Gastroesophageal sphincter (tissue), 4 donors: Measurements from ENCODE around the gene NCSTN. TPM values are rescaled to one million over a fixed set of nuclear protein-coding genes. Genes with fewer than 3 reads are reported as not detected.
"Not testable (repeated sequence)": the region's sequence is repeated elsewhere in the genome, so short reads cannot be mapped to it uniquely, and the experiment has no call there.

Source experiments
- ATAC-seq: fragments of 150-250 bp; one replicate; pipeline ENCODE4 v1.9.1; 2016; ENCODE audit warnings: mild to moderate bottlenecking, moderate library complexity
- H3K27ac ChIP-seq, 4 donors: fragments of 200-600 bp; sonication (generic) in 3 of 4; 1 replicate in 3 of 4; 2 replicates in 1 of 4; pipeline ENCODE4 v1.5.1; 2016 to 2019
- H3K27me3 ChIP-seq: fragments of 200-600 bp; sonication (generic); one replicate; pipeline ENCODE4 v1.5.1; 2019
- H3K36me3 ChIP-seq, 2 donors: fragments of 200-600 bp; sonication (generic); one replicate each; pipeline ENCODE4 v1.5.1; 2019; ENCODE audit warnings: control low read depth in 1 of 2
- H3K4me1 ChIP-seq, 3 donors: fragments of 200-600 bp; sonication (generic); 1 replicate in 2 of 3; 2 replicates in 1 of 3; pipeline ENCODE4 v1.5.1; 2016 to 2019; ENCODE audit warnings: control low read depth in 2 of 3
- H3K4me3 ChIP-seq, 2 donors: fragments of 200-600 bp; sonication (generic); one replicate each; pipeline ENCODE4 v1.5.1; 2019; ENCODE audit warnings: mild to moderate bottlenecking in 1 of 2, moderate library complexity in 1 of 2
- H3K9me3 ChIP-seq, 3 donors: fragments of 200-600 bp; sonication (generic); one replicate each; pipeline ENCODE4 v1.5.1; 2017 to 2019; ENCODE audit warnings: control low read depth in 2 of 3
- CTCF ChIP-seq, 4 experiments: fragments of 200-600 bp in 2 of 4; fragments of 450-650 bp in 2 of 4; sonication (generic) in 1 of 4; IDR thresholded peaks; one replicate each; pipeline ENCODE4 v1.5.1; 2017 to 2019; ENCODE audit warnings: antibody characterized with exemption in 4 of 4, mild to moderate bottlenecking in 2 of 4, moderate library complexity in 2 of 4
- EP300 ChIP-seq: sonication (generic); formaldehyde crosslinking; IDR thresholded peaks from one replicate; pipeline ENCODE4 v1.6.1; 2017; ENCODE audit warnings: antibody characterized with exemption, mild to moderate bottlenecking
- POLR2A ChIP-seq, 2 donors: fragments of 450-650 bp; IDR thresholded peaks; one replicate each; pipeline ENCODE4 v1.6.1; 2017; ENCODE audit warnings: antibody characterized with exemption in 2 of 2, mild to moderate bottlenecking in 2 of 2, moderate library complexity in 1 of 2
- POLR2AphosphoS5 ChIP-seq: sonication (generic); formaldehyde crosslinking; IDR thresholded peaks from one replicate; pipeline ENCODE4 v1.6.1; 2017; ENCODE audit warnings: antibody characterized with exemption
- WGBS, 2 donors: methylation state at CpG; one replicate each; pipeline ENCODE4 v1.1.5; 2018; ENCODE audit warnings: low coverage in 1 of 2; 5-methylcytosine and 5-hydroxymethylcytosine counted together
- total RNA-seq, 4 donors: library from RNA; depleted of rRNA; stranded (reverse); fragments of >200 nt; gene quantifications; one replicate each; pipeline ENCODE4 v1.1.0, GENCODE V29; 2016

NCSTN gene
- total RNA-seq, 4 donors from 2014 or later: 41.5 to 49.2 (median 47.5) TPM

DNA sequence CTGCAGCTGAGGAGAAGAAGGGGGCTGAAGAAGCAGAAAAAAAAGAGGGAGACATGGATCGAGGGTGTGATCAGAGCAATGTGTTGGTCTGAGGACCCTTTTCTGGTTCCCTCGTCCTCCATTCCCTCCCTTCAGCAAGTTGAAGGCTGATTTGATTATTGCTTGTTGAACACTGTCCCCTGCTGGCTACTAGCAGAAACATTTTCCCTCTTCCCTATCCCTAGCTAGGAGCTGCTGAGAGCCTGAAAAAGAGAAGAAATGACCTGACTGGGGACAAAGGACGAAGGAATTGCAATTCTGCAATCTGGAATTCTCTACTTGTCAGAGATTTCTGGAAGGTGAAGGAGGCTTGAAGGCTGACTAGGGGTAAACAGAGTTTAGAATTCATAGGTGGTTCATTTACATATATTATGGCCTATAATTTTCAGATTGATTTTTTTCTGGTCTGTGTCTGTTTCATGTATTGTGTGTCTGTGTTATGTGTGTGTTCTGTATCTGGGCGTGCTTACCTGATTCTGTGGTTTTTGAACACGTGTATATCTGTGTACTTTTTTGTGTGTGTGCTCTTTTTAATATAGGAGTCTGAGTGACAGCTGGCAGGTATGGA, 33.4 kb downstream of the NCSTN start:
- TF ChIP-seq POLR2AphosphoS5 (no peak), CTCF (IDR thresholded peaks at IDR 0.05) (peak in 3 of 4 experiments; percentile 74 to 87 (median 83))
- 4 to 7% methylated on average over 4 to 5 of the region's 5 CpGs for WGBS, 2 donors
- peak overlapping the region in 2 of 4 donors; percentile 54 to 59 for H3K27ac ChIP-seq
- peaks cover 0 to 25% (median 12%) of the 10 kb centered on the region in 3 donors for H3K4me1 ChIP-seq
- peak; percentile 68 for ATAC-seq
- peaks cover 33% of the 10 kb centered on the region for H3K27me3 ChIP-seq
- no peaks in the 10 kb centered on the region for H3K36me3 ChIP-seq
- no peak overlapping the region for H3K4me3 ChIP-seq
- H3K9me3 ChIP-seq: no peaks in the 10 kb centered on the region

- Histone ChIP-seq H3K4me1 (peaks cover 0 to 25% (median 12%) of the 10 kb centered on the region in 3 donors), H3K4me3 (no peak overlapping the region), H3K9me3 (no peaks in the 10 kb centered on the region), H3K27ac (no peak overlapping the region), H3K36me3 (no peaks in the 10 kb centered on the region), H3K27me3 (peaks cover 22% of the 10 kb centered on the region)
- ATAC-seq: no peak
- no peak for TF ChIP-seq CTCF (IDR thresholded peaks at IDR 0.05)
- TF ChIP-seq POLR2A (IDR thresholded peaks at IDR 0.05): no peak
- no peak for TF ChIP-seq POLR2AphosphoS5
- TF ChIP-seq EP300: no peak
- WGBS, 2 donors: 50 to 74% methylated on average over 2 to 4 of the region's 7 CpGs
Observed at GRCh38 chr1:160377585-160378206, 34.5 kb downstream of the NCSTN start.

- not testable (repeated sequence) for H3K27me3 ChIP-seq, H3K9me3 ChIP-seq, ATAC-seq, H3K4me1 ChIP-seq, H3K4me3 ChIP-seq, H3K36me3 ChIP-seq, H3K27ac ChIP-seq
- WGBS, 2 donors: 86 to 95% methylated on average over 2 of the region's 2 CpGs
Observed at GRCh38 chr1:160384812-160385211, 41.6 kb downstream of the NCSTN start.

- H3K27ac ChIP-seq, ATAC-seq, H3K27me3 ChIP-seq, H3K4me3 ChIP-seq, H3K36me3 ChIP-seq, H3K9me3 ChIP-seq, H3K4me1 ChIP-seq: not testable (repeated sequence)
- WGBS, 2 donors: 29 to 61% methylated on average over 1 to 3 of the region's 4 CpGs
Observed at GRCh38 chr1:160388406-160388805, 45.2 kb downstream of the NCSTN start.

- Histone ChIP-seq H3K27me3 (peaks cover 4% of the 10 kb centered on the region), H3K4me1 (peaks cover 0 to under 1% (median 0%) of the 10 kb centered on the region in 3 donors), H3K4me3 (no peak overlapping the region), H3K27ac (no peak overlapping the region), H3K9me3 (no peaks in the 10 kb centered on the region), H3K36me3 (no peaks in the 10 kb centered on the region)
- ATAC-seq: no peak
- no peak for TF ChIP-seq CTCF (IDR thresholded peaks at IDR 0.05)
- TF ChIP-seq POLR2AphosphoS5: no peak
- no peak for TF ChIP-seq POLR2A (IDR thresholded peaks at IDR 0.05)
- no peak for TF ChIP-seq EP300
- WGBS, 2 donors: 89 to 100% methylated on average over 1 to 8 of the region's 8 CpGs
Observed at GRCh38 chr1:160394673-160395072, 51.5 kb downstream of the NCSTN start.

GRCh38 chr1:160397651-160398050, 54.5 kb downstream of the NCSTN start:
- no peak for ATAC-seq
- H3K27ac ChIP-seq: no peak overlapping the region
- H3K9me3 ChIP-seq: no peaks in the 10 kb centered on the region
- WGBS, 2 donors: no CpG with 5 or more reads among the region's 1 CpG
- H3K27me3 ChIP-seq: peaks cover 10% of the 10 kb centered on the region
- TF ChIP-seq POLR2A (IDR thresholded peaks at IDR 0.05) (no peak), POLR2AphosphoS5 (no peak), CTCF (IDR thresholded peaks at IDR 0.05) (no peak), EP300 (no peak)
- no peak overlapping the region for H3K4me3 ChIP-seq
- peaks cover 0 to 29% (median 7%) of the 10 kb centered on the region in 3 donors for H3K4me1 ChIP-seq
- no peaks in the 10 kb centered on the region for H3K36me3 ChIP-seq
